ENCODE measurements around the gene YES1. TPM values are rescaled to one million over a fixed set of nuclear protein-coding genes. Genes with fewer than 3 reads are reported as not detected.

Gene YES1
- polyA plus RNA-seq, 1 donor (not counting 4 experiments of a cell fraction or from before 2014, with no cell fraction given) = 22.9 TPM

- FAIRE-seq = no peak
- Histone ChIP-seq H3K27me3 (ENCODE audit: control insufficient read depth, extremely low read depth, insufficient read depth, low read length) (no peaks in the 10 kb centered on the region), H3K4me1 (ENCODE audit: control insufficient read depth, extremely low read depth, insufficient read depth, low read length) (no peaks in the 10 kb centered on the region), H4K20me1 (ENCODE audit: control insufficient read depth, extremely low read depth, insufficient read depth, low read length) (no peaks in the 10 kb centered on the region), H2AFZ (ENCODE audit: control insufficient read depth, low read length) (no peak overlapping the region), H3K27ac (ENCODE audit: control insufficient read depth, insufficient read depth, low read length) (no peak overlapping the region), H3K4me3 (ENCODE audit: control insufficient read depth in 2 of 3, extremely low read depth in 1 of 3, insufficient read depth in 2 of 3, low read depth in 1 of 3, low read length in 3 of 3) (no peak overlapping the region), H3K4me2 (ENCODE audit: control insufficient read depth, extremely low read depth, insufficient read depth, low read depth, low read length) (no peak overlapping the region), H3K9ac (ENCODE audit: control insufficient read depth, extremely low read depth, insufficient read depth, low read length) (no peak overlapping the region), H3K9me3 (ENCODE audit: control insufficient read depth, low read depth, low read length) (no peaks in the 10 kb centered on the region), H3K79me2 (ENCODE audit: control insufficient read depth, insufficient read depth, low read length) (no peaks in the 10 kb centered on the region), H3K36me3 (ENCODE audit: control insufficient read depth in 2 of 2, extremely low read depth in 1 of 2, insufficient read depth in 2 of 2, low read length in 2 of 2) (no peaks in the 10 kb centered on the region), H3K9me1 (ENCODE audit: control insufficient read depth, extremely low read depth, insufficient read depth, low read length) (no peaks in the 10 kb centered on the region)
- dilution Hi-C loops (cut with MboI; ENCODE audit: extremely low pct_ligation_motif_present, low sequenced_read_pairs) = no loop called here
- no peak for DNase-seq (ENCODE audit: low read depth, low spot score)
- TF ChIP-seq CTCF (optimal IDR thresholded peaks at IDR 0.05 in 1 of 3, IDR thresholded peaks at IDR 0.05 in 1 of 3, conservative IDR thresholded peaks at IDR 0.05 in 1 of 3; ENCODE audit: extremely low read depth in 1 of 3, insufficient read depth in 2 of 3, low read length in 3 of 3) (no peak), EZH2 (IDR thresholded peaks at IDR 0.05; ENCODE audit: low read length) (no peak)
Observed at GRCh38 chr18:820591-821165, 8.6 kb upstream of the YES1 start.

- Histone ChIP-seq H3K79me2 (ENCODE audit: control insufficient read depth, insufficient read depth, low read length) (no peaks in the 10 kb centered on the region), H3K4me3 (ENCODE audit: control insufficient read depth in 2 of 3, extremely low read depth in 1 of 3, insufficient read depth in 2 of 3, low read depth in 1 of 3, low read length in 3 of 3) (no peak overlapping the region), H3K36me3 (ENCODE audit: control insufficient read depth in 2 of 2, extremely low read depth in 1 of 2, insufficient read depth in 2 of 2, low read length in 2 of 2) (no peaks in the 10 kb centered on the region), H3K4me2 (ENCODE audit: control insufficient read depth, extremely low read depth, insufficient read depth, low read depth, low read length) (no peak overlapping the region), H3K9ac (ENCODE audit: control insufficient read depth, extremely low read depth, insufficient read depth, low read length) (no peak overlapping the region), H2AFZ (ENCODE audit: control insufficient read depth, low read length) (no peak overlapping the region), H3K27me3 (ENCODE audit: control insufficient read depth, extremely low read depth, insufficient read depth, low read length) (no peaks in the 10 kb centered on the region), H3K27ac (ENCODE audit: control insufficient read depth, insufficient read depth, low read length) (no peak overlapping the region), H3K9me3 (ENCODE audit: control insufficient read depth, low read depth, low read length) (no peaks in the 10 kb centered on the region), H3K4me1 (ENCODE audit: control insufficient read depth, extremely low read depth, insufficient read depth, low read length) (peaks cover 3% of the 10 kb centered on the region), H4K20me1 (ENCODE audit: control insufficient read depth, extremely low read depth, insufficient read depth, low read length) (no peaks in the 10 kb centered on the region), H3K9me1 (ENCODE audit: control insufficient read depth, extremely low read depth, insufficient read depth, low read length) (no peaks in the 10 kb centered on the region)
- DNase-seq (ENCODE audit: low read depth, low spot score) (no peak), FAIRE-seq (no peak)
- TF ChIP-seq EZH2 (IDR thresholded peaks at IDR 0.05; ENCODE audit: low read length) (no peak), CTCF (optimal IDR thresholded peaks at IDR 0.05 in 1 of 3, IDR thresholded peaks at IDR 0.05 in 1 of 3, conservative IDR thresholded peaks at IDR 0.05 in 1 of 3; ENCODE audit: extremely low read depth in 1 of 3, insufficient read depth in 2 of 3, low read length in 3 of 3) (no peak)
- dilution Hi-C loops (cut with MboI; ENCODE audit: extremely low pct_ligation_motif_present, low sequenced_read_pairs) = no loop called here
Observed at GRCh38 chr18:816869-817268, 4.8 kb upstream of the YES1 start.

Measured in keratinocyte (primary cell).